HFFc6 (cell line): ENCODE data around the gene TMEM47. TPM values are rescaled to one million over a fixed set of nuclear protein-coding genes. Genes with fewer than 3 reads are reported as not detected.

Source experiments
- DNase-seq: peaks from one replicate; pipeline ENCODE4 v3.0.0-alpha.2; 2018
- H3K27ac Mint-ChIP-seq: 2 replicates; pipeline ENCODE4 v1.8.0; 2020; ENCODE audit warnings: mild to moderate bottlenecking, mixed read lengths
- H3K27me3 Mint-ChIP-seq: 2 replicates; pipeline ENCODE4 v1.8.0; 2021; ENCODE audit warnings: mild to moderate bottlenecking, moderate library complexity, mixed read lengths; ENCODE audit not compliant: insufficient read depth
- H3K36me3 Mint-ChIP-seq: 2 replicates; pipeline ENCODE4 v1.8.0; 2021; ENCODE audit warnings: low read depth, mixed read lengths
- H3K4me1 Mint-ChIP-seq: 2 replicates; pipeline ENCODE4 v1.8.0; 2020; ENCODE audit warnings: low read depth, mixed read lengths
- H3K4me3 Mint-ChIP-seq: 2 replicates; pipeline ENCODE4 v1.8.0; 2020; ENCODE audit warnings: mild to moderate bottlenecking, moderate library complexity, mixed read lengths
- H3K9me3 Mint-ChIP-seq: 2 replicates; pipeline ENCODE4 v1.8.0; 2020; ENCODE audit warnings: mild to moderate bottlenecking, mixed read lengths
- CTCF ChIP-seq: fragments of 200-600 bp; sonication (generic); IDR thresholded peaks from 2 replicates; pipeline ENCODE4 v1.5.0; 2021; ENCODE audit warnings: antibody characterized with exemption, mild to moderate bottlenecking
- total RNA-seq, 6 experiments: library from RNA; stranded (reverse); fragmentation: NEBNext Ultra II Directional; extraction: Animal tissue kit (Norgen Biotek cat#: 25700); gene quantifications; 2 replicates in 1 of 6; 3 replicates in 5 of 6; pipeline ENCODE4 v1.2.3, GENCODE V29; 2021

The TMEM47 gene
- total RNA-seq, 6 experiments from 2014 or later: 84.4 to 124 (median 110) TPM

GRCh38 chrX:34638116-34638515, 19.0 kb downstream of the TMEM47 start:
- no peak overlapping the region for H3K4me3 Mint-ChIP-seq
- peaks cover 61% of the 10 kb centered on the region for H3K4me1 Mint-ChIP-seq
- DNase-seq: peak; percentile 21
- no peaks in the 10 kb centered on the region for H3K27me3 Mint-ChIP-seq
- H3K9me3 Mint-ChIP-seq: no peaks in the 10 kb centered on the region
- H3K27ac Mint-ChIP-seq: no peak overlapping the region
- H3K36me3 Mint-ChIP-seq: peaks cover 10% of the 10 kb centered on the region; the same call in 1 of the 2 replicates
- peak; percentile 79 for TF ChIP-seq CTCF

- no peaks in the 10 kb centered on the region for H3K9me3 Mint-ChIP-seq
- peaks cover 15% of the 10 kb centered on the region; the same call in 1 of the 2 replicates for H3K36me3 Mint-ChIP-seq
- H3K4me3 Mint-ChIP-seq: no peak overlapping the region
- no peak for DNase-seq
- TF ChIP-seq CTCF: no peak
- no peaks in the 10 kb centered on the region for H3K27me3 Mint-ChIP-seq
- H3K27ac Mint-ChIP-seq: peak overlapping the region; percentile 12
- peaks cover 58% of the 10 kb centered on the region for H3K4me1 Mint-ChIP-seq
Observed at GRCh38 chrX:34634349-34634748, 22.7 kb downstream of the TMEM47 start.

- no peak overlapping the region for H3K4me3 Mint-ChIP-seq
Observed at GRCh38 chrX:34632384-34632783, 24.7 kb downstream of the TMEM47 start.

GRCh38 chrX:34631479-34632220, 25.4 kb downstream of the TMEM47 start:
- H3K27me3 Mint-ChIP-seq: no peaks in the 10 kb centered on the region
- no peak overlapping the region; the same call in 1 of the 2 replicates for H3K4me3 Mint-ChIP-seq
- peaks cover 15% of the 10 kb centered on the region; the same call in 1 of the 2 replicates for H3K36me3 Mint-ChIP-seq
- no peak for DNase-seq
- H3K4me1 Mint-ChIP-seq: peaks cover 44% of the 10 kb centered on the region
- no peak for TF ChIP-seq CTCF
- no peaks in the 10 kb centered on the region for H3K9me3 Mint-ChIP-seq
- no peak overlapping the region for H3K27ac Mint-ChIP-seq

More at GRCh38 chrX:34632384-34632783, 24.7 kb downstream of the TMEM47 start:
- Mint-ChIP-seq H3K4me1 (peaks cover 44% of the 10 kb centered on the region), H3K27ac (no peak overlapping the region), H3K27me3 (no peaks in the 10 kb centered on the region), H3K9me3 (no peaks in the 10 kb centered on the region), H3K36me3 (peaks cover 15% of the 10 kb centered on the region; the same call in 1 of the 2 replicates)
- no peak for TF ChIP-seq CTCF
- no peak for DNase-seq

GRCh38 chrX:34629572-34629971, 27.5 kb downstream of the TMEM47 start:
- DNase-seq: peak; percentile 23
- no peak overlapping the region for H3K27ac Mint-ChIP-seq
- peaks cover 7% of the 10 kb centered on the region; the same call in 1 of the 2 replicates for H3K36me3 Mint-ChIP-seq
- no peaks in the 10 kb centered on the region for H3K27me3 Mint-ChIP-seq
- H3K4me3 Mint-ChIP-seq: no peak overlapping the region
- peaks cover 34% of the 10 kb centered on the region for H3K4me1 Mint-ChIP-seq
- TF ChIP-seq CTCF: no peak
- no peaks in the 10 kb centered on the region for H3K9me3 Mint-ChIP-seq
